Right lobe of liver (tissue), 4 donors: ENCODE data around the gene CSNK1D.

Experiments used
- POLR2A ChIP-seq: fragments of 450-650 bp; IDR thresholded peaks from one replicate; pipeline ENCODE4 v1.6.1; 2017; ENCODE audit warnings: antibody characterized with exemption, mild to moderate bottlenecking
- TF ChIP-seq, protein P1 (sequence below), 4 donors: fragments of 200-600 bp in 3 of 4; fragments of 450-650 bp in 1 of 4; IDR thresholded peaks; one replicate each; pipeline versions ENCODE4 v1.5.1 to v1.8.0; 2016 to 2022; ENCODE audit warnings: antibody characterized with exemption in 4 of 4, mild to moderate bottlenecking in 2 of 4
- donor health status: DM: no; HTN: no; CAD: no.
- donor health status: DM: no; HTN: no; CAD: no.
- donor health status: DM: no; HTN: yes; CAD: no.

DNA sequence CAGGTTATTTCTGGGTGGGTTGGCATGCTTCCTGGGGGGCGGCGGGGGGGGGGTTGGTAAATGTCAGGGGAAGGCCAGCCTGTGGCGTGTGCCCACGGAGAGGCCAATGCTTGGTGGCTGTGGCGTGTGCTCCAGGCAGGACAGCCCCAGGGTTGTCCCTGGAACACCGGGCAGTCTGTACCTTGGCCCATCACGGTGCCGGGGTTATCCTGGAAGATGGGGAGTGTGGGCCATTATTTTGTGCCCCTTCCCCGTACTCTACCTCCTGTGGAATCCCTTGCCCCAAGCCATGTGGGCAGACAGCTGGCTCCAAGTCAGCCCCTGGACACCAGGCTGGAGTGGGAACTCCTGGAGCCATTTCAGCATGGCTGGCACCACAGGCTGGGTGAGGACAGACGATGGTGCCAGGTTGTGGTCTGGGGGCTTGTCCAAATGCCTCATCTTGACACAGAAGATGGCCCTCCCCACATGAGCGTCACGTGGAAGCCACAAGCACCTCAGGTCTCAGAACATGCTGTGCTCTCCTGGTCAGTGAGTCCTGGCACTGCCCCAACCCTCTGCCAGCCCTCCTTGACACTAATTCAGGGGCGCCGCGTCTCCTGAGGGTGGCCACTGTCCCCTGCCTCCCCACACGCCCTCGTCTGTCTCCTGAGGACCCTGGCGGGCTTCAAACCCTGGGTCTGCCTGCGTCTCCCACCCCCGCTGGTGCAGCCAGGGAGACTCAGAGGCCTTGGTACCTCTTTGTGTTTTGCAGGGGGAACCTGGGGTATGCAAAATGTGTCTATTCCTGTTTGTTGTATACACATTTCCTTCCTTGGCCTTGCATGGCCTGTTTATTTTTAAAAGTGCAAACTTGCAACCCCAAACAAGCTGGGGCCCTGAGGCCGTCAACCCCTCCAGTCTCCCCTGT is 40.4 kb downstream of the CSNK1D start:
- TF ChIP-seq, protein P1, sequence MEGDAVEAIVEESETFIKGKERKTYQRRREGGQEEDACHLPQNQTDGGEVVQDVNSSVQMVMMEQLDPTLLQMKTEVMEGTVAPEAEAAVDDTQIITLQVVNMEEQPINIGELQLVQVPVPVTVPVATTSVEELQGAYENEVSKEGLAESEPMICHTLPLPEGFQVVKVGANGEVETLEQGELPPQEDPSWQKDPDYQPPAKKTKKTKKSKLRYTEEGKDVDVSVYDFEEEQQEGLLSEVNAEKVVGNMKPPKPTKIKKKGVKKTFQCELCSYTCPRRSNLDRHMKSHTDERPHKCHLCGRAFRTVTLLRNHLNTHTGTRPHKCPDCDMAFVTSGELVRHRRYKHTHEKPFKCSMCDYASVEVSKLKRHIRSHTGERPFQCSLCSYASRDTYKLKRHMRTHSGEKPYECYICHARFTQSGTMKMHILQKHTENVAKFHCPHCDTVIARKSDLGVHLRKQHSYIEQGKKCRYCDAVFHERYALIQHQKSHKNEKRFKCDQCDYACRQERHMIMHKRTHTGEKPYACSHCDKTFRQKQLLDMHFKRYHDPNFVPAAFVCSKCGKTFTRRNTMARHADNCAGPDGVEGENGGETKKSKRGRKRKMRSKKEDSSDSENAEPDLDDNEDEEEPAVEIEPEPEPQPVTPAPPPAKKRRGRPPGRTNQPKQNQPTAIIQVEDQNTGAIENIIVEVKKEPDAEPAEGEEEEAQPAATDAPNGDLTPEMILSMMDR (IDR thresholded peaks at IDR 0.05), result no peak
- no peak for TF ChIP-seq POLR2A
